Stimulated activated CD8-positive, alpha-beta memory T cell treated with anti-CD3 and anti-CD28 coated beads, Interleukin-12 subunit alpha, Interleukin-12 subunit beta, amount 100 ng/mL, for 24 hours (primary cell): ENCODE measurements around the gene DHRSX.
"Not testable (repeated sequence)": the region's sequence is repeated elsewhere in the genome, so short reads cannot be mapped to it uniquely, and the experiment has no call there.

ENCODE experiments used
- DNase-seq: peaks from one replicate; pipeline ENCODE4 v3.0.0-alpha.2; 2020; ENCODE audit errors: extremely low read depth

Gene DHRSX

GRCh38 chrX:2497961-2498780 lies 2.6 kb downstream of the DHRSX start:
- DNase-seq: no peak

GRCh38 chrX:2495595-2495994 lies 5.2 kb downstream of the DHRSX start:
- DNase-seq: no peak

GRCh38 chrX:2492531-2493218 lies 8.1 kb downstream of the DHRSX start:
- DNase-seq: no peak

- no peak for DNase-seq
Observed at GRCh38 chrX:2490634-2491033, 10.1 kb downstream of the DHRSX start.

- DNase-seq: no peak
Observed at GRCh38 chrX:2489446-2490445, 11.0 kb downstream of the DHRSX start.

- no peak for DNase-seq
Observed at GRCh38 chrX:2488621-2489285, 12.0 kb downstream of the DHRSX start.

GRCh38 chrX:2487366-2487765 lies 13.4 kb downstream of the DHRSX start:
- no peak for DNase-seq

- no peak for DNase-seq
Observed at GRCh38 chrX:2486476-2487133, 14.2 kb downstream of the DHRSX start.

- no peak for DNase-seq
Observed at GRCh38 chrX:2485789-2486345, 14.9 kb downstream of the DHRSX start.

GRCh38 chrX:2484721-2485648 lies 15.8 kb downstream of the DHRSX start:
- no peak for DNase-seq

- no peak for DNase-seq
Observed at GRCh38 chrX:2484256-2484655, 16.5 kb downstream of the DHRSX start.

GRCh38 chrX:2483398-2484060 lies 17.2 kb downstream of the DHRSX start:
- no peak for DNase-seq

- not testable (repeated sequence) for DNase-seq
Observed at GRCh38 chrX:2481597-2481996, 19.2 kb downstream of the DHRSX start.

GRCh38 chrX:2479982-2480381 lies 20.8 kb downstream of the DHRSX start:
- DNase-seq: not testable (repeated sequence)

- no peak for DNase-seq
Observed at GRCh38 chrX:2479420-2479780, 21.4 kb downstream of the DHRSX start.

GRCh38 chrX:2478546-2479419 lies 22.0 kb downstream of the DHRSX start:
- DNase-seq: no peak

GRCh38 chrX:2477313-2477712 lies 23.5 kb downstream of the DHRSX start:
- not testable (repeated sequence) for DNase-seq
